ENCODE results near the gene KRT3.

DNA sequence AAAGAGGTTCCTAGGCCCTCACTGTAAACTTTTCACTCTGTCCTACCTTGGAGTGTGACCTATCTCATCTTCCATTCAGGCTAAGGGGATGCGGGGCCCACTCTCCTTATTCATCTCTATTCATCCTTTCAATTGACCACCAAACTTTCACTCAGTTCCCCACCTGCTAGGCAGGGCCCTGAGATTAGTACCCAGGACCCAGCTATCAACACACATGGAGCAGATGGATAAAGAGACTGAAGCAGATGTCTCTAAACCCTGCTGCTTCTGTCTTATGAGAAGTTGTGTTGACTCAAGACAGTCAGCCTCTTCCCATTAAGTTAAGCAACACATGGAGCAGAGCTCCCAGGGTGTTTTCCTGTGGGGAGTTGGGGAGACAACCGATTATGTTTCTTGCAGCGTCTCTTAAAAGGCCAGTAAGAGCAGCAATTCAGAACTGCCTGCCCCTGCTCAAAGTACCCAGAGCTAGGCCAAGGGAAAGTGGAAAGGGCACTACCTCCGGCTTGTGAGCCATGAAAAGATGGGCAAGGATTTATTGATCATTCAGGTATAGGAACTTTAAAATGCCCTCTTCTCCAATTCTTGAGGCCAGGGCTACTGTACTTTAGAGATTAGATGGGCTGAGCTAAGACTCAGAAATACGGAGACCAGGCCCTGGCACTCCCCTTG is 29.4 kb downstream of the KRT3 start:
- TF ChIP-seq ZBTB8A (tag by site-specific recombination; IDR thresholded peaks at IDR 0.05) (no peak), MEIS1 (CRISPR knock-in tag; IDR thresholded peaks at IDR 0.05; ENCODE audit: borderline replicate concordance) (no peak)
- TF ChIP-seq, protein P1, sequence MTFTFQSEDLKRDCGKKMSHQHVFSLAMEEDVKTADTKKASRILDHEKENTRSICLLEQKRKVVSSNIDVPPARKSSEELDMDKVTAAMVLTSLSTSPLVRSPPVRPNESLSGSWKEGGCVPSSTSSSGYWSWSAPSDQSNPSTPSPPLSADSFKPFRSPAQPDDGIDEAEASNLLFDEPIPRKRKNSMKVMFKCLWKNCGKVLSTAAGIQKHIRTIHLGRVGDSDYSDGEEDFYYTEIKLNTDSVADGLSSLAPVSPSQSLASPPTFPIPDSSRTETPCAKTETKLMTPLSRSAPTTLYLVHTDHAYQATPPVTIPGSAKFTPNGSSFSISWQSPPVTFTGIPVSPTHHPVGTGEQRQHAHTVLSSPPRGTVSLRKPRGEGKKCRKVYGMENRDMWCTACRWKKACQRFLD (tag by site-specific recombination; IDR thresholded peaks at IDR 0.05) = no peak
- TF ChIP-seq, protein P2, sequence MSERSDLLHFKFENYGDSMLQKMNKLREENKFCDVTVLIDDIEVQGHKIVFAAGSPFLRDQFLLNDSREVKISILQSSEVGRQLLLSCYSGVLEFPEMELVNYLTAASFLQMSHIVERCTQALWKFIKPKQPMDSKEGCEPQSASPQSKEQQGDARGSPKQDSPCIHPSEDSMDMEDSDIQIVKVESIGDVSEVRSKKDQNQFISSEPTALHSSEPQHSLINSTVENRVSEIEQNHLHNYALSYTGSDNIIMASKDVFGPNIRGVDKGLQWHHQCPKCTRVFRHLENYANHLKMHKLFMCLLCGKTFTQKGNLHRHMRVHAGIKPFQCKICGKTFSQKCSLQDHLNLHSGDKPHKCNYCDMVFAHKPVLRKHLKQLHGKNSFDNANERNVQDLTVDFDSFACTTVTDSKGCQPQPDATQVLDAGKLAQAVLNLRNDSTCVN (tag by site-specific recombination; optimal IDR thresholded peaks at IDR 0.05) = no peak
- TF ChIP-seq, protein P3, sequence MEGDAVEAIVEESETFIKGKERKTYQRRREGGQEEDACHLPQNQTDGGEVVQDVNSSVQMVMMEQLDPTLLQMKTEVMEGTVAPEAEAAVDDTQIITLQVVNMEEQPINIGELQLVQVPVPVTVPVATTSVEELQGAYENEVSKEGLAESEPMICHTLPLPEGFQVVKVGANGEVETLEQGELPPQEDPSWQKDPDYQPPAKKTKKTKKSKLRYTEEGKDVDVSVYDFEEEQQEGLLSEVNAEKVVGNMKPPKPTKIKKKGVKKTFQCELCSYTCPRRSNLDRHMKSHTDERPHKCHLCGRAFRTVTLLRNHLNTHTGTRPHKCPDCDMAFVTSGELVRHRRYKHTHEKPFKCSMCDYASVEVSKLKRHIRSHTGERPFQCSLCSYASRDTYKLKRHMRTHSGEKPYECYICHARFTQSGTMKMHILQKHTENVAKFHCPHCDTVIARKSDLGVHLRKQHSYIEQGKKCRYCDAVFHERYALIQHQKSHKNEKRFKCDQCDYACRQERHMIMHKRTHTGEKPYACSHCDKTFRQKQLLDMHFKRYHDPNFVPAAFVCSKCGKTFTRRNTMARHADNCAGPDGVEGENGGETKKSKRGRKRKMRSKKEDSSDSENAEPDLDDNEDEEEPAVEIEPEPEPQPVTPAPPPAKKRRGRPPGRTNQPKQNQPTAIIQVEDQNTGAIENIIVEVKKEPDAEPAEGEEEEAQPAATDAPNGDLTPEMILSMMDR (tag by site-specific recombination; IDR thresholded peaks at IDR 0.05) = no peak
